ENCODE measurements around the gene PRDM15. TPM values are rescaled to one million over a fixed set of nuclear protein-coding genes. Genes with fewer than 3 reads are reported as not detected.

Gene PRDM15
- total RNA-seq, 1 experiment from 2014 or later = 10.4 TPM

DNA sequence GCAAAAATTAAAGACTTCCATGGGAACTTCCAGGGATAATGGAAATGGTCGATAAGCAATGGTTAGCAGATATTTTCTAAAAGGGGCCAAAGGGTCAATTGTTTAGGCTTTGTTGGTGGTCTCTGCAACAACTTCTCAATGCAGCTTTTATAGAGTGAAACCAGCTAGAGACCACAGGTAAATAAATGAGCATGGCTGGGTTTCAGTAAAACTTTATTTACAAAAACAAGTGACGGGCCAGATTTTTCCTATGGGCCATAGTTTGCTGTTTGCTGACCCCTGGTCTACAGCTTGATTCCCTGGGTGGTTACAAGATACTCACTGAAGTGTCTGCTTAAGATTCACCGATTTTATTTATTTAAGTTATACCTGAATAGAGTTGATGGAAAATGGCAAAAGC, 22.6 kb upstream of the PRDM15 start:
- Mint-ChIP-seq H3K4me3 (ENCODE audit: low read depth, unreplicated experiment) (no peak overlapping the region), H3K9me3 (ENCODE audit: low read depth, unreplicated experiment) (no peaks in the 10 kb centered on the region), H3K4me1 (ENCODE audit: low read depth, unreplicated experiment) (no peaks in the 10 kb centered on the region), H3K36me3 (ENCODE audit: insufficient read depth, unreplicated experiment) (peaks cover 4% of the 10 kb centered on the region), H3K27me3 (ENCODE audit: unreplicated experiment) (no peaks in the 10 kb centered on the region), H3K27ac (ENCODE audit: unreplicated experiment) (no peak overlapping the region)
- no TSS peak for BruUV-seq (replicated peaks)
- CTCF ChIA-PET = interaction anchor here (0.5 to 0.8 kb wide), 2 partner anchors 11 to 13 kb away, joined by 4 to 5 read pairs; no protein-coding TSS in a partner anchor
- TF ChIP-seq, protein P1, sequence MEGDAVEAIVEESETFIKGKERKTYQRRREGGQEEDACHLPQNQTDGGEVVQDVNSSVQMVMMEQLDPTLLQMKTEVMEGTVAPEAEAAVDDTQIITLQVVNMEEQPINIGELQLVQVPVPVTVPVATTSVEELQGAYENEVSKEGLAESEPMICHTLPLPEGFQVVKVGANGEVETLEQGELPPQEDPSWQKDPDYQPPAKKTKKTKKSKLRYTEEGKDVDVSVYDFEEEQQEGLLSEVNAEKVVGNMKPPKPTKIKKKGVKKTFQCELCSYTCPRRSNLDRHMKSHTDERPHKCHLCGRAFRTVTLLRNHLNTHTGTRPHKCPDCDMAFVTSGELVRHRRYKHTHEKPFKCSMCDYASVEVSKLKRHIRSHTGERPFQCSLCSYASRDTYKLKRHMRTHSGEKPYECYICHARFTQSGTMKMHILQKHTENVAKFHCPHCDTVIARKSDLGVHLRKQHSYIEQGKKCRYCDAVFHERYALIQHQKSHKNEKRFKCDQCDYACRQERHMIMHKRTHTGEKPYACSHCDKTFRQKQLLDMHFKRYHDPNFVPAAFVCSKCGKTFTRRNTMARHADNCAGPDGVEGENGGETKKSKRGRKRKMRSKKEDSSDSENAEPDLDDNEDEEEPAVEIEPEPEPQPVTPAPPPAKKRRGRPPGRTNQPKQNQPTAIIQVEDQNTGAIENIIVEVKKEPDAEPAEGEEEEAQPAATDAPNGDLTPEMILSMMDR (IDR thresholded peaks at IDR 0.05; ENCODE audit: unreplicated experiment) = no peak
- DNase-seq = no peak
- intact Hi-C loops (cut with micrococcal nuclease; ENCODE audit: unreplicated experiment) = no loop called here

DNA sequence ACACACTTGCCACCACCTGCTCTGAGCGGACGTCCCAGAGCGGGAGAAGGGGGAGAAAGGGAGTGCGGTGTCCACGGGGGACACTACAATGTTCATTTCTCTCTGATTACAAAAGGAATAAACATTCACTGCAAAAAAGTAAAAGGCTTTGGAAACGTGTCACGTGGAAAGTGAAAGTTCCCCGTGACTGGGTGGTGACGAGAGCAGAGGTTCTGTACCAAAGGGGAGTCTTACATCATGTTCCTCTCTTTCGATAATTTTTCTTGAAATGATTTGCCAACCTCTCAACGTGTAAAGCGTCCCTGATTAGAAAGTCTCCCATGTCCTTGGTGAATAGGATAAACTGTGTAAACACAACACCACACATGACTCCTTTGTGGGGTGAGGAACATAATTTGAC, 22.0 kb upstream of the PRDM15 start:
- peaks cover 4% of the 10 kb centered on the region for H3K36me3 Mint-ChIP-seq (ENCODE audit: insufficient read depth, unreplicated experiment)
- BruUV-seq (replicated peaks) = no TSS peak
- no peak for DNase-seq
- intact Hi-C loops (cut with micrococcal nuclease; ENCODE audit: unreplicated experiment) = no loop called here
- CTCF ChIA-PET = no interaction called here
- no peak overlapping the region for H3K27ac Mint-ChIP-seq (ENCODE audit: unreplicated experiment)
- H3K9me3 Mint-ChIP-seq (ENCODE audit: low read depth, unreplicated experiment) = no peaks in the 10 kb centered on the region
- H3K4me1 Mint-ChIP-seq (ENCODE audit: low read depth, unreplicated experiment) = no peaks in the 10 kb centered on the region
- TF ChIP-seq, protein P1 (IDR thresholded peaks at IDR 0.05; ENCODE audit: unreplicated experiment) = no peak
- no peaks in the 10 kb centered on the region for H3K27me3 Mint-ChIP-seq (ENCODE audit: unreplicated experiment)
- H3K4me3 Mint-ChIP-seq (ENCODE audit: low read depth, unreplicated experiment) = no peak overlapping the region

DNA sequence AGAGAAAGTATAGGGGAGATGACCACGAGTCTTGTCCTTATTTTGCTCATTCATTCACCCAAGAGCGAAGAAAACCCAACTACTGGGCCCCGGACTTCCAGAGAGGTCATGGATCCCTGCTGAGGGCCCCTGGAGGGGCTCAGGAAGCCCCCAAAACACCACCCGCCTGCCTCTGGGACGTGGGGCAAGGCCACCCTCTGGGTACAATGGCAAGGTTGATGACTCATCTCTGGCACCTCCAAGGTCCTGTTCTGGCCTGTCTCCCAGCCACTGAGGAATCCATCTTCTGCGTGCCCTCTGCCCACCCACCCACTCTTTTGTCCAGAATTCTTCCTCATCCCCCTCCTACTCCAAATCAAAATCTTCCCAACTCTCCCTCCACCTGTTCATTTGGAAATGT, 21.3 kb upstream of the PRDM15 start:
- CTCF ChIA-PET = no interaction called here
- Mint-ChIP-seq H3K4me1 (ENCODE audit: low read depth, unreplicated experiment) (no peaks in the 10 kb centered on the region), H3K36me3 (ENCODE audit: insufficient read depth, unreplicated experiment) (peaks cover 2% of the 10 kb centered on the region), H3K9me3 (ENCODE audit: low read depth, unreplicated experiment) (no peaks in the 10 kb centered on the region), H3K27ac (ENCODE audit: unreplicated experiment) (no peak overlapping the region), H3K27me3 (ENCODE audit: unreplicated experiment) (no peaks in the 10 kb centered on the region), H3K4me3 (ENCODE audit: low read depth, unreplicated experiment) (no peak overlapping the region)
- no peak for DNase-seq
- TF ChIP-seq, protein P1 (IDR thresholded peaks at IDR 0.05; ENCODE audit: unreplicated experiment) = no peak
- intact Hi-C loops (cut with micrococcal nuclease; ENCODE audit: unreplicated experiment) = no loop called here
- no TSS peak for BruUV-seq (replicated peaks)

DNA sequence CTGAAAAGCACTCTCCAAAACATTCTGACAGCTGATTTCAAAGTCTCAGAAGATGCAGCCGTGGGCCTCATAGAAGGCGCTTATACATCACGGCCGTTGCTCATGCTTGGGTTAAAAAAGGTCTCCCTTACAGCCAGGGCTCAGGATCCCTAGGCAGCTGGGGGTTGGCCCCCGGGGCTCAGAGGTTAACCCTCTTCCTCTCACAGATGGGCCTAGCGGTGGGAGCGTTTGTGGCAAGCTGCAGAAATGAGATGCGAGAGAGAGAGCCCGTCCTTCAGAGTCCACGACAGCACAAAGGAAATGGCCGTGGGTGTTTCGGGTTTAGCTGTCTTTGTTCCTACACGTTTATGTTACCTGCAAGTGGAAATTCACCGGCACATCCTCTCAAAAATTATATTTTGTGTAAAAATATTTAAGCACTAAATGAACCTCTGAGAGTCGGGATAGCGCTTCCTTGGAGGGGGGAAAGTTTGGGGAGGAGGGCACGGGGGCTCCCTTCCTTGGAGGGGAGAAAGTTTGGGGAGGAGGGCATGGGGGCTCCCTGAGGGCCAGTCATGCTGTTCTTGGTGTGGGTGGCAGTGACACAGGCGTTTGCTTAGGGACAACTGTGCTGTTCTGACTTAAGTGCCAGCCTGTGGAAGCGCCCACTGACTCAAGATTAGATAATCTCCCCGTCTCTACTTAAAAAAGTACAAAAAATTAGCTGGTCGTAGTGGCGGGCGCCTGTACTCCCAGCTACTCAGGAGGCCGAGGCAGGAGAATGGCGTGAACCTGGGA, 20.5 kb upstream of the PRDM15 start:
- no peaks in the 10 kb centered on the region for H3K27me3 Mint-ChIP-seq (ENCODE audit: unreplicated experiment)
- TF ChIP-seq, protein P1 (IDR thresholded peaks at IDR 0.05; ENCODE audit: unreplicated experiment) = no peak
- no TSS peak for BruUV-seq (replicated peaks)
- DNase-seq = no peak
- H3K4me1 Mint-ChIP-seq (ENCODE audit: low read depth, unreplicated experiment) = no peaks in the 10 kb centered on the region
- H3K27ac Mint-ChIP-seq (ENCODE audit: unreplicated experiment) = no peak overlapping the region
- H3K4me3 Mint-ChIP-seq (ENCODE audit: low read depth, unreplicated experiment) = no peak overlapping the region
- intact Hi-C loops (cut with micrococcal nuclease; ENCODE audit: unreplicated experiment) = no loop called here
- CTCF ChIA-PET = interaction anchor here (0.7 kb wide), 1 partner anchor 17 kb away, joined by 4 read pairs; no protein-coding TSS in a partner anchor
- H3K36me3 Mint-ChIP-seq (ENCODE audit: insufficient read depth, unreplicated experiment) = no peaks in the 10 kb centered on the region
- no peaks in the 10 kb centered on the region for H3K9me3 Mint-ChIP-seq (ENCODE audit: low read depth, unreplicated experiment)

Measured in Calu3 (cell line).